Tibial artery (tissue), 4 donors: ENCODE results near the gene ZC3H15.

Source experiments
- DNase-seq, 2 donors: peaks; one replicate each; pipeline ENCODE4 v3.0.0-alpha.2; 2019
- H3K27ac ChIP-seq, 2 donors: fragments of 200-600 bp; sonication (generic) in 1 of 2; 1 replicate in 1 of 2; 2 replicates in 1 of 2; pipeline ENCODE4 v1.5.1; 2018 to 2019; ENCODE audit warnings: mild to moderate bottlenecking in 1 of 2
- H3K27me3 ChIP-seq, 2 donors: fragments of 200-600 bp; sonication (generic) in 1 of 2; one replicate each; pipeline versions ENCODE4 v1.5.1 to v1.6.0; 2016 to 2019
- H3K36me3 ChIP-seq, 3 donors: fragments of 200-600 bp; sonication (generic) in 2 of 3; one replicate each; pipeline ENCODE4 v1.5.1; 2016 to 2019; ENCODE audit warnings: mild to moderate bottlenecking in 2 of 3
- H3K4me1 ChIP-seq, 4 donors: fragments of 200-600 bp; sonication (generic) in 2 of 4; 1 replicate in 3 of 4; 2 replicates in 1 of 4; pipeline ENCODE4 v1.5.1; 2016 to 2019
- H3K4me3 ChIP-seq, 2 donors: fragments of 200-600 bp; sonication (generic) in 1 of 2; 1 replicate in 1 of 2; 2 replicates in 1 of 2; pipeline ENCODE4 v1.5.1; 2018 to 2019; ENCODE audit warnings: mild to moderate bottlenecking in 2 of 2
- H3K9me3 ChIP-seq, 3 donors: fragments of 200-600 bp; sonication (generic) in 1 of 3; one replicate each; pipeline ENCODE4 v1.5.1; 2016 to 2019
- intact Hi-C: fragments of 100-400 bp; cut with DNase I; formaldehyde crosslinking; loops from one replicate; pipeline ENCODE4 v1.15.0; 2023; ENCODE audit warnings: low total_unique reads
- TF ChIP-seq, protein P1 (sequence below), 2 experiments: fragments of 200-600 bp in 1 of 2; fragments of 450-650 bp in 1 of 2; IDR thresholded peaks; one replicate each; pipeline ENCODE4 v1.5.1; 2017 to 2019; ENCODE audit warnings: antibody characterized with exemption in 2 of 2, mild to moderate bottlenecking in 1 of 2, moderate library complexity in 1 of 2

Gene ZC3H15

DNA sequence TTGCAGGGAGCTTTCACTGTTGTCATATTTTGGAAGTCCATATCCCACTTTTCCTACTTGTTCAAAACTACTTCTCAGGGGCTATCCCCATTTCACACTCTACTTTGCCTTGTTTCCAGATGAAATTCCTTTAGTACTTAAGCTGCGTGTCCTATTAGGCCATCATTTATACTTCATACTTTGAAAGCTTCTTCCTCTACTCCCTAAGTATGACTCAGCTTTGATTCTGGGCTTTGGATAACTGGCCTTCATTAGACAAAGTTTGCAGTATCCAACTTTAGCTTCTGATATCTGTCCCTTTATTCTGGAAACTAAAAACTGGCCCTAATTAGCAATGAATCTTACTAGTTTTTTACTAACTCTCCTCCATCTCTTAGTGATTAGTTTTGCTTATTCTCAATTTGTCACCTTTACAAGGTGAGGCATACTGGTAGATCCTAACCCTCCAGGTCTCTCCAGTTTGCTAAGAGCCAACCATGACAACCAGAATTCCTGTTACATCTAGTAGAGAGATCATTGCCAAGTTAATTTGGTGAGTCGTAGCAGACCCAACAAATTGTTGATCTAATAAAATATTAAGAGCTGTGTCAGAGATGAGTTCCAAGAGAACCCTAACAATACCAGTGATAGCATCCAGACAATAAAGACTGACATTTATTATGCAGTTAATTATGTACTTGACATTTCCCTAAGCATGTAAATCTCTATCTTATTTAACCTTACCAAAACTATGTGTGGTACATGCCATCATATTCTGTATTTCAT lies 72.6 kb downstream of the ZC3H15 start:
- TF ChIP-seq, protein P1, sequence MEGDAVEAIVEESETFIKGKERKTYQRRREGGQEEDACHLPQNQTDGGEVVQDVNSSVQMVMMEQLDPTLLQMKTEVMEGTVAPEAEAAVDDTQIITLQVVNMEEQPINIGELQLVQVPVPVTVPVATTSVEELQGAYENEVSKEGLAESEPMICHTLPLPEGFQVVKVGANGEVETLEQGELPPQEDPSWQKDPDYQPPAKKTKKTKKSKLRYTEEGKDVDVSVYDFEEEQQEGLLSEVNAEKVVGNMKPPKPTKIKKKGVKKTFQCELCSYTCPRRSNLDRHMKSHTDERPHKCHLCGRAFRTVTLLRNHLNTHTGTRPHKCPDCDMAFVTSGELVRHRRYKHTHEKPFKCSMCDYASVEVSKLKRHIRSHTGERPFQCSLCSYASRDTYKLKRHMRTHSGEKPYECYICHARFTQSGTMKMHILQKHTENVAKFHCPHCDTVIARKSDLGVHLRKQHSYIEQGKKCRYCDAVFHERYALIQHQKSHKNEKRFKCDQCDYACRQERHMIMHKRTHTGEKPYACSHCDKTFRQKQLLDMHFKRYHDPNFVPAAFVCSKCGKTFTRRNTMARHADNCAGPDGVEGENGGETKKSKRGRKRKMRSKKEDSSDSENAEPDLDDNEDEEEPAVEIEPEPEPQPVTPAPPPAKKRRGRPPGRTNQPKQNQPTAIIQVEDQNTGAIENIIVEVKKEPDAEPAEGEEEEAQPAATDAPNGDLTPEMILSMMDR (IDR thresholded peaks at IDR 0.05), result no peak
- H3K4me3 ChIP-seq, result no peak overlapping the region
- no peaks in the 10 kb centered on the region for H3K9me3 ChIP-seq
- H3K36me3 ChIP-seq, result no peaks in the 10 kb centered on the region
- no peaks in the 10 kb centered on the region for H3K4me1 ChIP-seq
- no peak overlapping the region for H3K27ac ChIP-seq
- intact Hi-C loops, result no loop called here
- no peaks in the 10 kb centered on the region for H3K27me3 ChIP-seq
- DNase-seq, result no peak
